ENCODE data around the gene TRH.
"Not testable (repeated sequence)": the region's sequence is repeated elsewhere in the genome, so short reads cannot be mapped to it uniquely, and the experiment has no call there.

The TRH gene

GRCh38 chr3:130014526-130014925, 40.0 kb downstream of the TRH start:
- CTCF ChIA-PET: no interaction called here

GRCh38 chr3:130017661-130018060, 43.1 kb downstream of the TRH start:
- CTCF ChIA-PET; DNase-seq (ENCODE audit: low spot score); POLR2A ChIA-PET (ENCODE audit: low non-redundant PET); H3K27ac ChIP-seq: not testable (repeated sequence)

More at GRCh38 chr3:130014526-130014925, 40.0 kb downstream of the TRH start:
- POLR2A ChIA-PET (ENCODE audit: low non-redundant PET): interaction anchor here (0.6 kb wide), 1 partner anchor 106 kb away, joined by 3 read pairs; no protein-coding TSS in a partner anchor
- H3K27ac ChIP-seq: no peak overlapping the region
- TF ChIP-seq CTCF (conservative IDR thresholded peaks at IDR 0.05; ENCODE audit: low read depth): no peak
- DNase-seq (ENCODE audit: low spot score): no peak

- H3K27ac ChIP-seq; CTCF ChIA-PET; POLR2A ChIA-PET (ENCODE audit: low non-redundant PET): not testable (repeated sequence)
These were observed 51.8 kb downstream of the TRH start for GRCh38 chr3:130026146-130026829.

GRCh38 chr3:130027437-130027836, 52.9 kb downstream of the TRH start:
- POLR2A ChIA-PET (ENCODE audit: low non-redundant PET); H3K27ac ChIP-seq; CTCF ChIA-PET; DNase-seq (ENCODE audit: low spot score): not testable (repeated sequence)

More at GRCh38 chr3:130026146-130026829, 51.8 kb downstream of the TRH start:
- not testable (repeated sequence) for DNase-seq (ENCODE audit: low spot score)

Data from RWPE1 (cell line).